GM19372 (cell line): ENCODE results near the gene UBE2M.

Experiments
- ATAC-seq: cut with Tn5 transposase; IDR thresholded peaks from one replicate; pipeline ENCODE4 v1.9.1; 2021; ENCODE audit warnings: mild to moderate bottlenecking, low read depth, moderate library complexity; ENCODE audit not compliant: unreplicated experiment

Gene UBE2M

DNA sequence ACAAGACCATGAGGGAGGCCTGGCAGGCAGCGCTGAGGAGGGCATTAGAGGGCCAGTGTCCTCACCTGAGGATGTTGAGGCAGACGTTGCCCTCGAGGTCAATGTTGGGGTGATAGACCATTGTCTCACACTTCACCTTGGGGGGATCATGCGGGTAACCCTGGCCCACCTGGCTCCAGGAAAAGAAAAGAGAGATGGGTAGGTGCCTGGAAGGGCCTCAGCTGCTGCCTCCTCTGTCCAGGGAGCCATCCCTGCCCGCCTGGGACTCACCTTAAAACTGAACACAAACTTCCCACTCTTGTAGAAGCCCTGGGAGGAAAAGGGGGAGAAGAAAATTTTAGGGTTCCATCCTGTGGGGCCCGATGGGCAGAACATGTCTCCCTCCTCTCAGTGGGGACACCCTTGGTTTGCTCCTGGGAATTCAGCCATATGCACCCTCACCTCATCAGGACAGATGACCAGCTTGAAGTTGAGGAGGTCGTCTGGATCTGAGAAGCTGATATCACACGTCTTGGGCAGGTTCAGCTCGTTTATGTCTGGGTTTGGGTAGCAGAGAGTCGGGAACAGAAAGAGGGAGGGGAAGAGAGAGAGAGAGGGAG lies 1.7 kb downstream of the UBE2M start:
- no peak for ATAC-seq

DNA sequence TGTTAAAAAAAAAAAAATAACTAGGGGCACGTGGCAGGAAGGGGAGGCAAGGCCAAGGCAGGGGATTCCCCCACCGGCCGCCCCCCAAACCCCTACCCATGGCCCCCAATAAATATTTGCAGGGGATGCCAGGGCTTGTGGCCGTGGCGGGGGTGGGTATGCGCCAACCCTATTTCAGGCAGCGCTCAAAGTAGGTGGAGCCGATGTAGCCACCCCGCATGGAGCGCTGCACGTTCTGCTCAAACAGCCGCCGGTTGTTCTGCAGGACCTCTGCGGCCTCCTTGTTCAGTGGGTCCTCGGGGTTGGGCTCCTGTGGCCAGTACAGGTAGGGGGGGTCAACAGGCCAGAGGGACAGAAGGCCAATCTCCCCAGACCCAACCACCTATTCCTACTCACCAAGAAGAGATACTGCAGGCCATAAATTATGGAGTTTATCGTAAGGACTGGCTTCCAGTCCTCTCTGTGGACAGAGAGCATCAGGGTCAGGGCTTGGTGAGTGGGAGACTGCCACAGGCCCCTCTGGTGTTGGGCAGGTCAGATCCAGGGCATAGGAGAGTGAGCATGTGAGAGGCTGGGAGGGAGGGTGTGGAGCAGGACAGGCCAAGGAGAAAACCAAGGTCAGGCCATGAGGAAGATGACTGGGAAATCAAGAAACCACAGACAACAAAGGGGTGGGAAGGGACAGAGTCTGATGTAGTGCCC lies 2.3 kb downstream of the UBE2M start:
- ATAC-seq, result no peak

DNA sequence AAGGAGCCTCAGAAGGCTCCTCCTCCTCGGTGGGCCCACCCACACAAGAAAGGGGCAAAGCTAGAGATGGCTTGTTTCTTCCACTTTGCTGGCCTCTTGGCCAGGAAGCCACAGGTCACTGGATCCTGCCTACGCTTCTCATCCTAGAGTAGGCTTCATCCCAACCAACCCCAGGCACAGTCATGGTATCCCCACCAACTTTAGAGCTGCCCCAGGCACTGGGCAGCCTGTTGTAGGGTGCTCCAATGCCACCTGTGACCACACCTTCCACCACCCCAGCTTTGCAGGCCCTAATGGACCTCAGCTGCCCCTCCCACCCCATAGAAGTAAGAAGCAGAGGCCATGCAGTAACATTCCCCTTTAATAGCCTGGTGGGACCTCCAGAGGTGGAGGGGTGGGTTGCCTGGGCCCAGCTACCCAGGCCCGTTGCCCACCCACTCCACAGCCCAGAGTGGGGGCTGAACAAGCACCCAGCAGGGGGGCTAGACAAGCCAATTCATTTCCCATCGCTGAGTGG lies 3.0 kb downstream of the UBE2M start:
- ATAC-seq, result no peak

DNA sequence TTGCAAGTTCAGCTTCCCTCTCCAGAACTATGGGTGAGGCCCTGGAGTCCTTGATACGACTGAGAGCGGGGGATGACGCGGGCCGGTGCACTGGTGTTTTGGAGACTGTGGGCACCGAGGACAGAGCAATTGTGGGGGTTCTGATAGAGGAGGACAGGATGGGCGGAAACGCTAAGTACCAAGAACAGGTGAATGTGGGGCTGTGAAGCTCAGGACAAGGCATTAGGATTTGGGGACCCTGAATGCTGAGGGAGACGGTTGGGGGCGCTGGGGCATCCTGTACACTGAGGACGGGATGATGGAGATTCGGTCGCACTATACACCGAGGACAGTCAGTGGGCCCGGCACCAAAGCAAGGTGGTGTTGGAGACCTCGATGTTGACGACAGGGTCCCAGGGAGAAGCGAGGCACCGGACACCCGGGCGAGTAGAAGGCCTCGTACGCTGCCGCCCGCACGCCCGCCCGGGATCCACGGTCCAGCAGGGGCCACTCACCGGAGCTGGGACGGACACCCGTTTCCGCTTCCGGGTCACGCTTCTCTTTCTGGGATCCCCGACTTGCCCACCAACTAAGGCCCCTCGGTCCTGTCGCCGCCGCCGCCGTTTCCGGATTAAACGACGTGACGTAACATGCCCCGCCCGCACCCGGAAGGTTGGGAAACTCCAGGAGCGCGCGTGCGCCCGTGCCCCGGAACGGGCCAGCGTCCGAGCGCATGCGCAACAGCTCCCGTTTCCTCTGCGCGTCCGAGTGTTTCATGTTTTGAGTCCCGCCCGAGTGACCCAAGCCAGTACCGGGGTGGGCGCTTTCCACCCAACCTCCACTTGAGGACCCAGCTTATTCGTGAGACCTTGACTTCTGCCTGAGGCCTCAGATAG lies 3.7 kb downstream of the UBE2M start, which contains the start of gene CHMP2A:
Gene CHMP2A, minus strand, starts transcription at position 612 of the 875 bp plus-strand sequence. CDS start 893 bp downstream, outside the sequence.
- ATAC-seq, result peak; percentile 40

DNA sequence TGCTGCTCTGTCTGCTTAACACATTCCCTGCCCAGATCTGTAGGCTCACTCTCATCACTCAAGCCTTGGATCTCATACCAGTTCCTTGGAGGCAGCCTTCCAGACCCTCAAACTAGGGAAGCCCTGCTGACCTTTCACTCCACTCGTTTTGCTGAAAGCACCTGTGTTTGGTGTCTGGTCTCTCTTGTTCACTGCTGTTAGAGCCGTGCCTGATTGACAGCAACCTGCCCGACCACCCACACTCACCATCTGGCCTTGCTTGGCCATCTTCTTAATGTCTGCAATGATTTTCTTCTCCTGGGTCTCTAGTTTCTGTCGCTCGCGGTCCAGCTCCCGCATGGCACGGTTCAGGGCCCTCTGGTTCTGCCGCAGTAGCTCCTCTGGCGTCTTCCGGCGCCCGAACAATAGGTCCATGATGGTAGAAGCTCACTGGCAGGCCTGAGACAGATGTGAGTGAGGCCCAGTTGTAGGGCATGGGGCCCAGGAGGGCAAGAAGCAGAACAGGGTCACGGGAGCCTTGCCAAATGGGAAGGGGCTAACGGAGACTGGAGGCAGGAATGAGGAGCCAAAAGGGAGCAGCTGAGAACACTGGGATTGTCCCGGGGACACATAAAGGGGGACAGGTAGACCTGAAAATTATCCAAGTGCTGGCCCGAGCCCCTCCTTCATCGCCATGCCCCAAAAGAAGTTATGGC lies 4.5 kb downstream of the UBE2M start:
- no peak for ATAC-seq

DNA sequence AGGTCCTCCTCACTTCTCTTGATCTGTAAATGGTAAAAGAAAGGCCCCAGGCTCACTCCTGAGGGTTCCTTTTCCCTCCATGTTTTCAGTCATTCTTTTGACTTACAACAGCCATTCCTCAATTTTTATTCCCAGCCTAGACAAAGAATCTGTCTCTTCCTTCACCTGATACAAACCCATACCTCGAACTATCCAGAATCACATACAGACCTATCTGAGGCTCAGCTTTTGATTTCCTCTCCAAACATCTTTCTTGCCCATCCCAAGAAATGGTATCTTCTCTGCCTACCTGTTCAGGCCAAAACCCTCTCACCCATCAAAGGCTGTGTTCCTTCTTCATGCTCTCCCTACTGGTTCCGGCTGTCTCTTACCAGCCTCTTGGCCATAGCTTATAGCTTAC lies 5.8 kb downstream of the UBE2M start:
- no peak for ATAC-seq

DNA sequence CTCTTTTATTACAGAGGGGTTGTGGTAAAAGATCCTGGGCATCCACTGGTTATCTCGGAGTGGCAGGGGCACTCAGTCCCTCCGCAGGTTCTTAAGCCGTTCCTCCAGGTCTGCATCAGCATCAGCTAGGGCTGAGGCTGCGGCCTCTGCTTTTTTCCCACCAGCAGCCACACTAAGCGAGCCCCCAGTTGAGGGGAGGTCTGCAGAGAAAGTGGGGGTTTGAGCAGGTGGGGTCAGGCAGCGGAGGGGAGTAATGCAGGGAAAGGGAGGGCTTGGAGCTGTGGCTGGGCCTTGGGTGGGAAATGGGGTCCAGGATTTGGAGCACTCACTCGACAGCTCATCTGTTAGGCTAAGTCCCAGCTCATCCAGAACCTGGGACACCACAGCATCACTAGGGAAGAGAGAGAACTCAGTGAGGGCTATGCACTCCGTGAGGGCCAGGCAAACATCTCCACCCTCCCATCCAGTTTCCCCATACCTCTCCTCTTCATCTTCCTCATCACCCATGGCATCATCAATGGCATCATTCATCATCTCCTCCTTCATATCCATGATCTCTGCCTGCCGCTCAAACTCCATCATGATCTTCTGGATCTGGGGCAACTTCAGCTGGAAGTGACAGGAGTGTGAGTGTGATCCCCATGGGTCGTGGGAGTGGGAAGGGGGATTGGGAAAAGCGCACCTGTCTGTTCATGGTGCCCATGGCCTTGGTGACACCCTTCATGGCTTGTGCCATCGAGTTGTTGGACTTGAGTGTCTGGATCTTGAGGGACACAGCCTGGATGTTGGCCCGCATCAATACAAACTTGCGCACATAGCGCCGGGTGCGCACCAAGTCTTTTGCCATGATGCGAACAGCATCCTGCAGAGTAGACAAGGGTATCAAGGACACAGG lies 6.6 kb downstream of the UBE2M start:
- ATAC-seq, result no peak

DNA sequence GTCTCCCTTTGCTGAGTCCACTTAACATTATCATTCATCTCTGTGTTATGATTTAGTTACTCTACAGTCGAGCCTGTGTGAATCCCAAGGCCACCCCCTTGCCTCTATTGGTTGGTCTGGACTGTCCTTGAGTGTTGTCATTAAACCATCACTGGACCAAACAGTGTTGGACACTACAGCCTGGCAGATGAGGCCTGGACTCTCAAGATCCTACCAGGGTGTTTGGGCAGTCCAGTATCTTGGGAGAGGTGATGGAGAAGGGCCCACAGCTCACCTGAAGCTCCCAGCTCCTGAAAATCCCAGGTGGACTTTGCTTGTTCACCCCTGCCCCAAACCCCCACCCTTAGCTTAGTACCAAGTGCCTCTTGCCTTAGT lies 7.3 kb downstream of the UBE2M start:
- no peak for ATAC-seq

DNA sequence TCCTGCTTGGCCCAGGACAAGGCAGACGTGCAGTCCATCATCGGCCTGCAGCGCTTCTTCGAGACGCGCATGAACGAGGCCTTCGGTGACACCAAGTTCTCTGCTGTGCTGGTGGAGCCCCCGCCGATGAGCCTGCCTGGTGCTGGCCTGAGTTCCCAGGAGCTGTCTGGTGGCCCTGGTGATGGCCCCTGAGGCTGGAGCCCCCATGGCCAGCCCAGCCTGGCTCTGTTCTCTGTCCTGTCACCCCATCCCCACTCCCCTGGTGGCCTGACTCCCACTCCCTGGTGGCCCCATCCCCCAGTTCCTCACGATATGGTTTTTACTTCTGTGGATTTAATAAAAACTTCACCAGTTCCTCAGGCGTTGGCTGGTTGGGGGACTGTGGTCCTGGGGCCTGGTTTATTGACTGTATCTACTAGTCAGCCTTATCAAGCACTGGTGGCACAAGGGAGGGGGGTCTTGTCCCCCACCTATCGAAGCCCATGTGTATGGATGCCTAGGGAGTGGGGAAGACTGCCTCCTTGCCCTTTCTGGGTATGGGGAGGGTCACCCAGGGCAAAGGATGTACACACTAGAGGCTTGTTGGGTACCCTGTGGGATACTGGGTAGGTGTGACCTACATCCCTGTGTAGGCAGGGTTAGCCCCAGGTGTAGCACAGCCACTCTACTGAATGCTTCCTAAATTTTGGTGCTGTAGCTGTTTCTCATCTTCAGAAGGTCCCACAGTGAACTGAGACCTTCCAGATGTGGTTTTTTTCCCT lies 7.9 kb downstream of the UBE2M start:
- ATAC-seq, result no peak

DNA sequence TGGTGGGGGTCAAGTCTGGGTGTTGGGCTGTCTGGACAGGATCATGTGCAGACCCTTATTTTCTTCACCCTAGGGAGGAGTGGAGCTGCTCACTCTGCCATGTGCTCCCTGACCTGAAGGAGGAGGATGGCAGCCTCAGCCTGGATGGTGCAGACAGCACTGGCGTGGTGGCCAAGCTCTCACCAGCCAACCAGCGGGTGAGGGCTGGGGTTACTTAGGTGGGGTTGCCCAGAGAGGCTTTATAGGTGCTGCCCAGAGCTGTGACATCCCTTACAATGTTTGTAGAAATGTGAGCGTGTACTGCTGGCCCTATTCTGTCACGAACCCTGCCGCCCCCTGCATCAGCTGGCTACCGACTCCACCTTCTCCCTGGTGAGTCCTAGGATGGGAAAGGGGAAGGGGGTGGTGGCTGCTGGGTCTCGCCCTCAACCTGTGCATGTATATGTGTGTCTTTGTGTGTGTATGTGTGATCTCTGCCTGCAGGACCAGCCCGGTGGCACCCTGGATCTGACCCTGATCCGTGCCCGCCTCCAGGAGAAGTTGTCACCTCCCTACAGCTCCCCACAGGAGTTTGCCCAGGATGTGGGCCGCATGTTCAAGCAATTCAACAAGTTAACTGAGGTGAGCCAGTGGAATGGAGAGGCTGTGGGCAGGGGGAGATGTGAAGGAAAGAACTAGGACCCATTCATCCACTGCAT lies 8.6 kb downstream of the UBE2M start:
- ATAC-seq, result no peak

DNA sequence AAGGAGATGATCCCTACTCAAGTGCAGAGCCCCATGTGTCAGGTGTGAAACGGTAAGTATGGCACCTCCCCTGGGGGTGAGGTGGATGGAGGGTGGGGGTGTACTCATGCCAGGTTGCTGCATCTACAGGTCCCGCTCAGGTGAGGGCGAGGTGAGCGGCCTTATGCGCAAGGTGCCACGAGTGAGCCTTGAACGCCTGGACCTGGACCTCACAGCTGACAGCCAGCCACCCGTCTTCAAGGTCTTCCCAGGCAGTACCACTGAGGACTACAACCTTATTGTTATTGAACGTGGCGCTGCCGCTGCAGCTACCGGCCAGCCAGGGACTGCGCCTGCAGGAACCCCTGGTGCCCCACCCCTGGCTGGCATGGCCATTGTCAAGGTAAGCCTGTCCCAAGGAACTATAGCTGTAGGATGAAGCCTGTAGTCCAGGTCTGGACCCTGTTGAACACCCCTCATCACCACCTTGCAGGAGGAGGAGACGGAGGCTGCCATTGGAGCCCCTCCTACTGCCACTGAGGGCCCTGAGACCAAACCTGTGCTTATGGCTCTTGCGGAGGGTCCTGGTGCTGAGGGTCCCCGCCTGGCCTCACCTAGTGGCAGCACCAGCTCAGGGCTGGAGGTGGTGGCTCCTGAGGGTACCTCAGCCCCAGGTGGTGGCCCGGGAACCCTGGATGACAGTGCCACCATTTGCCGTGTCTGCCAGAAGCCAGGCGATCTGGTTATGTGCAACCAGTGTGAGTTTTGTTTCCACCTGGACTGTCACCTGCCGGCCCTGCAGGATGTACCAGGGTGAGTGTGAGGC lies 9.3 kb downstream of the UBE2M start:
- no peak for ATAC-seq

DNA sequence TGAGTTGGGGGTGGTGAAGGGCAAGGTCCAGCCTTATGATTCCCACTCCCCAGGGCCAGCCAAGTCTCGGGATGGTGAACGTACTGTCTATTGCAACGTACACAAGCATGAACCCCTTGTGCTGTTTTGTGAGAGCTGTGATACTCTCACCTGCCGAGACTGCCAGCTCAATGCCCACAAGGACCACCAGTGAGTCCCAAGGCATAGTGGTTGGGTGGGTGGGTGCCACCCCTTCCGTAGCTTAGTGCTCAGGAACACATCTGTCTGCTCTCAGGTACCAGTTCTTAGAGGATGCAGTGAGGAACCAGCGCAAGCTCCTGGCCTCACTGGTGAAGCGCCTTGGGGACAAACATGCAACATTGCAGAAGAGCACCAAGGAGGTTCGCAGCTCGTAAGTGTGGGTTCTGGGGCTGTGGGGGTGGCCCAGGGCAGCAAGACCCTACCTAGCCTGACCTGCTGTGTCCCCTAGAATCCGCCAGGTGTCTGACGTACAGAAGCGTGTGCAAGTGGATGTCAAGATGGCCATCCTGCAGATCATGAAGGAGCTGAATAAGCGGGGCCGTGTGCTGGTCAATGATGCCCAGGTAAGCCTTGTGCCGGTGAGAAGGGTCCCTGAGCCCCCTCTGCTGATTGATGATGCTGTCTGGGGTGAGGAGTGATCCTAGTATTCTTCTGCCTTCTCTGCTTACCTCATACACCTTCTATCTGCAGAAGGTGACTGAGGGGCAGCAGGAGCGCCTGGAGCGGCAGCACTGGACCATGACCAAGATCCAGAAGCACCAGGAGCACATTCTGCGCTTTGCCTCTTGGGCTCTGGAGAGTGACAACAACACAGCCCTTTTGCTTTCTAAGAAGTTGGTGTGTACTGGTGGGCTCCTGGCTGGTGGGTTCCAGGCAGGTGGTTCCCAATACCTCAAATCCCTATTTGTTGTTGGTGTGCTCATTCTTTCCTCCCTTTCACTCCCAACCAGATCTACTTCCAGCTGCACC lies 10.8 kb downstream of the UBE2M start:
- no peak for ATAC-seq

DNA sequence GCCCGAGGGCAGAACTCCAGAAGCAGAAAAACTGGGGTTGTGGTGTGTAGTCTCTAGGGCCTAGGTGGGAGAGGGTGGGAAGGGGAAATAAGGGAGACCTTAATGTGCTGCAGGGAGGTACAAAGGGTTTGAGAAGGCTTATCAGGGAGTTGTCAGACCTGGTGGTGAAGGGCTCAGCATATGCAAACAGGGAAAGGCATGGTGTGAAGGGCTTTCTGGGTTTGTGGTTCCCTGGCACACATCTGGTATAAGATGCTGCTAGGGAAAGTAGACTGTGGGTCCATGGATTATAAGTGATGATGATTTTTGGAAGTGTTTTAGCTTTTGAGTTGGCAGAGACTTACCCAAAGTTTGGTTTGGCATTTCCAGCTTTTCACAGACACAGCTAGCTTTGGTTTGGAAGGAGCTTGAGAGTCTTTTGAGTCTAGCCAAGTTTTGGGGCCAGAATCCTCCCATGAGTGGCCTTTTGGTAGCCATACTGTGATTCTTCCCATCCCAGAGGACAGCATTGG lies 12.3 kb downstream of the UBE2M start:
- no peak for ATAC-seq

DNA sequence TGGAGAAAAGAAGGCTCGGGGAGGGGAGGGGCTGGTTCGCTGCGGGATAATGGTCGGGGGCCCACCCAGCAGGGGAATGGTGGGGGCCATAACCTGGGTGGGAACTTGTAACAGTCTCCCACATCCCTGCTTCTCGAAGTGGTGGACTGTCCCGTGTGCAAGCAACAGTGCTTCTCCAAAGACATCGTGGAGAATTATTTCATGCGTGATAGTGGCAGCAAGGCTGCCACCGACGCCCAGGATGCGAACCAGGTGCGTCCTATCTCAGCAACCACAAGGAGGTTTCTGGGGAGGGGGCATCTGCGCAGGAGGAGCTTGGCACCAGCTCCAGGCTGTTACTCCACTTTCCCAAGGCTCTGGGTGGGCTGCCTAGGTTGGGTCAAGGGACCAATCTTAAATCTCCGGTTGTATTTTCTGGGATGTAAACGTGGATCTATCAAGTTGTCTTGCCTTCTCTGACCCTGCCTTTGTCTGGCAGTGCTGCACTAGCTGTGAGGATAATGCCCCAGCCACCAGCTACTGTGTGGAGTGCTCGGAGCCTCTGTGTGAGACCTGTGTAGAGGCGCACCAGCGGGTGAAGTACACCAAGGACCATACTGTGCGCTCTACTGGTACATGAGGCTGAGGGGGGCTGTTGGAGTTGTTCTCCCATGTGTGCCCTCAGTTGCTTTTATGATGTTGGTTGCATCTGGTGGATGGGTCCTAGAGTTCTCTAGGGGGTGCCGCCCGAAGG lies 13.0 kb downstream of the UBE2M start:
- no peak for ATAC-seq

DNA sequence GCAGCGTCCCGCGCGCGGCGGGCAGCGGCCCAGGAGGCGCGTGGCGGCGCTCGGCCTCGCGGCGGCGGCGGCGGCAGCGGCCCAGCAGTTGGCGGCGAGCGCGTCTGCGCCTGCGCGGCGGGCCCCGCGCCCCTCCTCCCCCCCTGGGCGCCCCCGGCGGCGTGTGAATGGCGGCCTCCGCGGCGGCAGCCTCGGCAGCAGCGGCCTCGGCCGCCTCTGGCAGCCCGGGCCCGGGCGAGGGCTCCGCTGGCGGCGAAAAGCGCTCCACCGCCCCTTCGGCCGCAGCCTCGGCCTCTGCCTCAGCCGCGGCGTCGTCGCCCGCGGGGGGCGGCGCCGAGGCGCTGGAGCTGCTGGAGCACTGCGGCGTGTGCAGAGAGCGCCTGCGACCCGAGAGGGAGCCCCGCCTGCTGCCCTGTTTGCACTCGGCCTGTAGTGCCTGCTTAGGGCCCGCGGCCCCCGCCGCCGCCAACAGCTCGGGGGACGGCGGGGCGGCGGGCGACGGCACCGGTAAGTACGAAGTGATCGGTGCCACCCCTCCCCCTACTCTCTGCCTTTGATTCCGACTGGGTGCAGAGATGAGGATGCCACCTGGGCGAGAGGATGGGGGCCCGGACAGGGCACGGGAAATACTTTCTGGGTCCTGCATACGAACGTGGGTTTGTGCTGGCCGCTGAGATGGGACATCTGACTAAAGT lies 13.7 kb downstream of the UBE2M start:
- ATAC-seq, result peak; percentile 52
